ENCODE results near the gene TMEM129.
A peak's percentile ranks its signal among the peaks of the same experiment; 100 is the strongest.

Gene TMEM129

DNA sequence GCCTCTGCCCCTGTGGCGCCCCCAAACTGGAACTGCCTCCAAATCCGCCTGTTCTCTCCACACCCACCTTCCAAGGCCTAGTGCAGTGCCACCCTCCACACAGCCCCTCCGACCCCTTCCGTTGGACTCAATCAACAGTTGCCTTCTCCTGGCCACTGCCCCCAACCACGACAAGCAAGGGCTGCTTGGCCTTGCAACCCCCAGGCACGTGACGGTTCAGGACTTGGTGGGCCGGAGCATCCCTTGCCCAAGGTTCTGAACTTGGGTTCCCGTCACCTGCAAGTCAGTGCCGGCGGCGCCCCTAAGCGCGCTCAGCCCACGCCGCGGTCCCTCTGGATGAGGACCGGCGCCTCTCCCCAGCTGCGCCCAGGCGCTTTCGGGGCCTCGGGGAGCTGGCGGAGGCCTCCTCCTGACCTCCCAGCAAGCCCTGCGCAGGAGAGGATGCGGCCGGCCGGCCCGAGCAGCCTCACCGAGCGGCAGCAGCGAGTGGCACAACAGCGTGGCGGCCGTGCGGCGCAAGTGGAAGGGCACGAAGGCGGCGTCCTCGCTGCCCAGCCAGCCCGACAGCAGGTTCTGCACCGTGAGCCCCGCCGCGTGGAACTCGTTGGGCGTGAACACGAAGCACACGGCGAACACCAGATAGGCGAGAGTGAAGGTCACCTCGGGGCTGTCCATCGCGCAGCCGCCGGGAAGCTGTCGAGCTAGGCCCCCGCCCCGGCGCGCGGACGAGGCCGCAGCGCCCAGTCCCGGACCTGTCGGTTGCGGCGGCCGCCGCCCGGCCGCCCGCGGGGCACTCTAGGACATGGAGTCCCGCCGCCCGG, 750 bp downstream of the TMEM129 start:
- H3K4me2 ChIP-seq (ENCODE audit: low read length): peak overlapping the region; percentile 98
- H3K9me2 ChIP-seq (ENCODE audit: low read depth, low read length): no peaks in the 10 kb centered on the region
- peaks cover 16% of the 10 kb centered on the region for H3K36me3 ChIP-seq (ENCODE audit: insufficient read depth, low read length)
- H3K79me2 ChIP-seq (ENCODE audit: insufficient read depth, low read length): peaks cover 8% of the 10 kb centered on the region
- no peak for TF ChIP-seq EZH2 (IDR thresholded peaks at IDR 0.05; ENCODE audit: borderline replicate concordance, low read length)
- TF ChIP-seq, protein P1, sequence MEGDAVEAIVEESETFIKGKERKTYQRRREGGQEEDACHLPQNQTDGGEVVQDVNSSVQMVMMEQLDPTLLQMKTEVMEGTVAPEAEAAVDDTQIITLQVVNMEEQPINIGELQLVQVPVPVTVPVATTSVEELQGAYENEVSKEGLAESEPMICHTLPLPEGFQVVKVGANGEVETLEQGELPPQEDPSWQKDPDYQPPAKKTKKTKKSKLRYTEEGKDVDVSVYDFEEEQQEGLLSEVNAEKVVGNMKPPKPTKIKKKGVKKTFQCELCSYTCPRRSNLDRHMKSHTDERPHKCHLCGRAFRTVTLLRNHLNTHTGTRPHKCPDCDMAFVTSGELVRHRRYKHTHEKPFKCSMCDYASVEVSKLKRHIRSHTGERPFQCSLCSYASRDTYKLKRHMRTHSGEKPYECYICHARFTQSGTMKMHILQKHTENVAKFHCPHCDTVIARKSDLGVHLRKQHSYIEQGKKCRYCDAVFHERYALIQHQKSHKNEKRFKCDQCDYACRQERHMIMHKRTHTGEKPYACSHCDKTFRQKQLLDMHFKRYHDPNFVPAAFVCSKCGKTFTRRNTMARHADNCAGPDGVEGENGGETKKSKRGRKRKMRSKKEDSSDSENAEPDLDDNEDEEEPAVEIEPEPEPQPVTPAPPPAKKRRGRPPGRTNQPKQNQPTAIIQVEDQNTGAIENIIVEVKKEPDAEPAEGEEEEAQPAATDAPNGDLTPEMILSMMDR (IDR thresholded peaks at IDR 0.05; ENCODE audit: low read length): no peak
- H2AFZ ChIP-seq (ENCODE audit: low read length): no peak overlapping the region
- H3K4me3 ChIP-seq (ENCODE audit: low read depth, low read length, poor library complexity, severe bottlenecking): peak overlapping the region; percentile 69
- H3K9ac ChIP-seq (ENCODE audit: low read length): peak overlapping the region; percentile 86
- H4K20me1 ChIP-seq (ENCODE audit: insufficient read depth, low read length): no peaks in the 10 kb centered on the region
- H3K27me3 ChIP-seq (ENCODE audit: insufficient read depth, low read length): no peaks in the 10 kb centered on the region
- peak overlapping the region; percentile 88 for H3K27ac ChIP-seq (ENCODE audit: low read depth, low read length, poor library complexity, severe bottlenecking)
- no peaks in the 10 kb centered on the region; the same call in 1 of the 2 replicates for H3F3A ChIP-seq (ENCODE audit: insufficient read depth, low read length)
- H3K4me1 ChIP-seq (ENCODE audit: insufficient read depth, low read length, severe bottlenecking): peaks cover 77% of the 10 kb centered on the region
- H3K9me3 ChIP-seq (ENCODE audit: low read length): no peaks in the 10 kb centered on the region

DNA sequence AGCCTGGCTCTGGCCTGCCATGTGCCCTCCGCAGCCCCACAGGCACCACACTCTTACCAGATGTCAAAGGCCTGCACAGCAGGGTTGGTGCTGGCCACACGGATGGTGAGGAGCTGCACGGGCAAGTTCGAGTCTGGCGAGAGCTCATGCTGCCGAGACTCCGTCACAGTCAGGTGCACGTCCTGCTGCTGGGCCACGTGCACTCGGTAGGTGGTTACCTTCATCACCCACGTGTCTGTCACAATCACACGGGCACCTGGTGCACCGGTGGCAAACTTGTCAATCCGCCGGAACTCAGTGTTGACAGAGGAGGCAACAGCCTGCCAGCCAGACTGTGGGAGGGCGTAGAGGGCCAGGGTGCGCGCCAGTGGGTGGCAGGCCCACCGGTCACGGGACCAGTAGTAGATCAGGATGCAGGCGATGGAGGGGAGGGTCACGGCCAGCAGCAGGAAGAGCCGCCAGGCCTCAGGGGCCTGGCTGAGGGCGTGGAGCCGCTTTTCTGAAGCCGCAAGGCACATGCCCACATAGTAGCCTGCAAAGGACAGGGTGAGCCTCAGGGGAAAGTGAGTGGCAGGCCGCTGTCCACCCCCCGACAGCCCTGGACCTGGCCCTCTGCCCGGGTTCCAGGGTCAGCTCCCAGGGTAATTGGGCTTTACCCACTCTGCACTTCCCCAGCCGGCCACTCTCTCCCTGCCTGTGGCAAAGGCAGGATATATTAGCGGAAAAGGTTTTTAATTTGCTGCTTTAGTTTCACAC, 2.9 kb downstream of the TMEM129 start:
- peaks cover 8% of the 10 kb centered on the region for H3K79me2 ChIP-seq (ENCODE audit: insufficient read depth, low read length)
- H3K27ac ChIP-seq (ENCODE audit: low read depth, low read length, poor library complexity, severe bottlenecking): peak overlapping the region; percentile 88
- no peaks in the 10 kb centered on the region for H3K9me3 ChIP-seq (ENCODE audit: low read length)
- peak overlapping the region; percentile 28; the same call in 1 of the 2 replicates for H3K9ac ChIP-seq (ENCODE audit: low read length)
- no peaks in the 10 kb centered on the region for H3K9me2 ChIP-seq (ENCODE audit: low read depth, low read length)
- no peak overlapping the region for H2AFZ ChIP-seq (ENCODE audit: low read length)
- no peaks in the 10 kb centered on the region for H4K20me1 ChIP-seq (ENCODE audit: insufficient read depth, low read length)
- peak overlapping the region; percentile 51 for H3K4me2 ChIP-seq (ENCODE audit: low read length)
- peaks cover 74% of the 10 kb centered on the region for H3K4me1 ChIP-seq (ENCODE audit: insufficient read depth, low read length, severe bottlenecking)
- no peaks in the 10 kb centered on the region for H3K27me3 ChIP-seq (ENCODE audit: insufficient read depth, low read length)
- TF ChIP-seq, protein P1 (IDR thresholded peaks at IDR 0.05; ENCODE audit: low read length): no peak
- peak overlapping the region; percentile 20 for H3K4me3 ChIP-seq (ENCODE audit: low read depth, low read length, poor library complexity, severe bottlenecking)
- H3K36me3 ChIP-seq (ENCODE audit: insufficient read depth, low read length): 0 out of 2 replicates have a peak, but pooled peaks cover 6% of the 10 kb centered on the region
- no peaks in the 10 kb centered on the region for H3F3A ChIP-seq (ENCODE audit: insufficient read depth, low read length)

DNA sequence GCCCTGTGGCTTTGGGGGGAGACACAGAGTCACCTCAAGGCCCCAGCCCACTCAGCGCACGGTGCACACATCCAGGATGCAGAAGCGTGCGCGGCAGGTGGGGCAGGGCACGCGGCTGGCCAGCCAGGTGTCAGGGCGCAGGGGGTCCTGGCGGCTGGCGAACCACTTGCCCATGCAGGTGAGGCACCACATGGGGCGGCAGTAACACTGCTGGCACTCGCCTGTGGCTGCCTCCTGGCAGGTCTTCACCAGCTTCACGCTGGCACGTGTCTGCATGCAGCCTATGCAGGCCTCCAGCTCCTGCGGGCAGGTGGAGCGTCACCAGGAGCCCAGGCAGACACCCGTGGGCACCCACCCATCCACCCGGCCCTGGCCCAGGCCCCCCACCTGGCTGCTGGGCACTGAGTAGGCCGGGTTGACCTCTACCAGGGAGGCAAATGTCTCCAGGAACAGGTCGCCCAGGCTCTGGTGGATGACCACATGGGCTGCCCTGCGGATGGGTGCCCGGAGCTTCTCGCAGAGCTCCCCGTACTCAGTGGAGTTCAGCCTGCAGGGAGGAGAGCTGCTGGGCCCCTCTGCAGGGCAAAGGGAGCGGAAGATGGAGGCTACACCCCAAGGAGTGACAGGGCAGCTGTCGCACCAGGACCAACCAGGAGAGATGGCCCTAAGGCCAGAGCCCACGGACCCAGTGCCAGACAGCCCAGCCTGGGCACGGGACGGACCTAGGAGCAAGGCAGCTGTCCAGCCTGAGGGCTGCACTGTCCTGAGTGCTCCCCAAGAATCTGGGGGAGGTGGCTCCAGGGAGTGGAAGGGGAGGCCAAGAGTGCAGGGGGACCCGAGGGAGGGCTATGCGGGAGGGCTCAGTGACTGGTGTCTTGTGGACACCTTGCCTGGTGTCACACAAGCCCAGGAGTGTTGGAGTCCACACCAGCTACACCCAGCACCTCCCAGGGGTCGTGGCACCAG, 3.7 kb downstream of the TMEM129 start:
- TF ChIP-seq EZH2 (IDR thresholded peaks at IDR 0.05; ENCODE audit: borderline replicate concordance, low read length): no peak
- TF ChIP-seq, protein P1 (IDR thresholded peaks at IDR 0.05; ENCODE audit: low read length): no peak
- peak overlapping the region; percentile 20 for H3K4me3 ChIP-seq (ENCODE audit: low read depth, low read length, poor library complexity, severe bottlenecking)
- H2AFZ ChIP-seq (ENCODE audit: low read length): no peak overlapping the region
- peaks cover 69% of the 10 kb centered on the region for H3K4me1 ChIP-seq (ENCODE audit: insufficient read depth, low read length, severe bottlenecking)
- no peaks in the 10 kb centered on the region for H3K9me3 ChIP-seq (ENCODE audit: low read length)
- H3K4me2 ChIP-seq (ENCODE audit: low read length): peak overlapping the region; percentile 51; the same call in 1 of the 2 replicates
- no peaks in the 10 kb centered on the region for H3K9me2 ChIP-seq (ENCODE audit: low read depth, low read length)
- H3K79me2 ChIP-seq (ENCODE audit: insufficient read depth, low read length): peaks cover 6% of the 10 kb centered on the region
- peak overlapping the region; percentile 88 for H3K27ac ChIP-seq (ENCODE audit: low read depth, low read length, poor library complexity, severe bottlenecking)
- H4K20me1 ChIP-seq (ENCODE audit: insufficient read depth, low read length): no peaks in the 10 kb centered on the region
- no peaks in the 10 kb centered on the region for H3K27me3 ChIP-seq (ENCODE audit: insufficient read depth, low read length)
- H3K9ac ChIP-seq (ENCODE audit: low read length): peak overlapping the region; percentile 1; the same call in 1 of the 2 replicates
- H3K36me3 ChIP-seq (ENCODE audit: insufficient read depth, low read length): peaks cover 8% of the 10 kb centered on the region; the same call in 1 of the 2 replicates
- no peaks in the 10 kb centered on the region for H3F3A ChIP-seq (ENCODE audit: insufficient read depth, low read length)

Measured in OCI-LY1 (cell line).